Measurements from ENCODE around the gene MKLN1.

The MKLN1 gene

DNA sequence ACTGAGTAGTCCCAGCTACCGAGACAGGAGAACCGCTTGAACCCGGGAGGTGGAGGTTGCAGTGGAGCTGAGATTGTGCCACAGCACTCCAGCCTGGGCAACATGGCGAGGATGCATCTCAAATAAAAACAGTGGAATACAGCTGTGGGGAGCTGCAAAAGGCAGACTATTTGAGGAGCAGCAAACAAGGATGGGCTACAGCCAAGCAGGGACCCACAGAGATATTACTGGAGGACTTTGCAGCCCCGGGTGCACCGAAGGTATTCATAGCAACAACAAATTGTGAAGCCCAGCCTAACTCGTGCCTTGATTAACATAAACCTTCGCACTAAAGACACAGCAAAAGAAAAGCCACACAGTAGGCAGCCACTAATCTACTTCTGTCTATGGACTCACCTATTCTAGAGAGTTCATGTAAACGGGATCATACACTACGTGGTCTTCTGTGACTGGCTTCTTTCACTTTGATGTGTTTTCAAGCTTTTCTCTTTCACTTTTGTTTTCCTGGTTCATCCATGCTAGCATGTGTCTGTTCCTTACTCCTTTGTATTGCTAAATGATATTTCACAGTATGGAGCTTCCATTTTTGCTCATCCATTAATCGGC is 194.8 kb downstream of the MKLN1 start:
- no peak for DNase-seq (ENCODE audit: low spot score)

DNA sequence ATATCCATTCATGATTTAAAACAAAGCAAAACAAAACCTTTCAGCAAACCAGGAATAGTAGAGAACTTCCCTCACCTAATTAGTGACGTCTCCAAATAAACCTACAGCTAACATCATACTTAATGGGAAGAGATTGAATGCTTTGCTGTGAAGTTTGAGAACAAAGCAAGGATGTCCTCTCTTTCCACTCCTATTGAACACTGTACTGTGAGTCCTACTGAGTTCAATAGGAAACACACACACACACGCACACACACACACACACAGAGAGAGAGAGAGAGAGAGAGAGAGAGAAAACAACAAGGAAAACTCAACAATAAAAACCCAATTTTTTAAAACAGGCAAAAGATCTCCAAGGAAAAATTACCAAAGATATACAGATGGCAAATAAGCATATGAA is 196.4 kb downstream of the MKLN1 start:
- DNase-seq (ENCODE audit: low spot score): no peak

DNA sequence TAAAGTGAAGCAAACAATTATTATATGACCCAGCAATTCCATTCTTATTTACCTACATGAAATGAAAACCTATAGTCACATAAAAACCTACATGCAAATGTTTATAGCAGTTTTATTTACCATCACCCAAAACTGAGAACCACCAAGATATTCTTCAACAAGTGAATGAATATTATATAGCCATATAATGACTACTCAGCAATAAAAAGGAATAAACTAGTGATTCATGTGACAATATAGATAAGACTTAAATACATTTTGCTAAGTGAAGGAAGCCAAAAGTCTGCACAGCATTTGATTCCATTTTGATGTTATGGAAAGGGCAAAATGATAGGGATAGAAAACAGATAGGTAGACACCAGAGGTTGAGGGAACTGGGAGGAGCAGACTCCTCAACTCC is 197.0 kb downstream of the MKLN1 start:
- no peak for DNase-seq (ENCODE audit: low spot score)

GRCh38 chr7:131525820-131526219 is 198.1 kb downstream of the MKLN1 start:
- no peak for DNase-seq (ENCODE audit: low spot score)

GRCh38 chr7:131527456-131527855 is 199.8 kb downstream of the MKLN1 start:
- DNase-seq (ENCODE audit: low spot score): no peak

DNA sequence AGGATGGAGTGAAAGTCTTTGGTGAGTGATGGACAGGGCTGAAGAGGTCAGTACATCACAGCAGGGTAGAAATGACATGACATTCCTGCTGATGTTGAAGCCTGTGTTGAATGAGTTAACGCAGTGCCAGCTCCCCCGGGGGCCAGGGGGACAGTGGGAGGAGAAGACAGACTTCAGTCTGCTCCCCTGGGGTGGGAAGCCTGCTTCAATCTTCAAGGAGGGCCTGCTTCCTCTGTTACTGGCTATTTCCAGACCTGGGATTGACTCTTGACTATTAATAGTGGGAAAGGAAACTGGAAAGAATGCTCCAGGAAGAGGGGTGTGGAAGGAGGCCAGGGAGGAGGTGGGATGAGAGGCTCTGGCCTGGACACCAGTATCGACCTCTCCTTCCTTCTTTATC is 201.5 kb downstream of the MKLN1 start:
- DNase-seq (ENCODE audit: low spot score): no peak

DNA sequence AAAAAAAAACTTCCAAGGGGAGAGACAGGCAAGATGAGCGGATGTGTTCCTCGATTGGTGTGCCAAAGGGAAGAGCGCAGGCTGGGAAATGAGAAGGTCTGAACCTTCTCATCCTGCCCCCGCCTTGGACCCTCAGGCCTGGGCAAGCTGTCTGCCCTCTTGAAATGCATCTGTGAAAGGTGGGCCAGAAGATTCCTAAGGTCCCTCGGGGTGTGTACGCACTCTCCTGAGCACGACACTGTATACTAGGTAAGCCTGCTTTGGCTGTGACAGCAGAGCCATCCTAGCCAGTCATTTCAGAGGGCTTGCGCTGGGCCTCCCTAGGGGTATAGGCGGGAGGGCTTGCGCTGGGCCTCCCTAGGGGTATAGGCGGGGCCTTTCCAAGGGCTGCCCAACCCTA is 201.9 kb downstream of the MKLN1 start:
- no peak for DNase-seq (ENCODE audit: low spot score)

DNA sequence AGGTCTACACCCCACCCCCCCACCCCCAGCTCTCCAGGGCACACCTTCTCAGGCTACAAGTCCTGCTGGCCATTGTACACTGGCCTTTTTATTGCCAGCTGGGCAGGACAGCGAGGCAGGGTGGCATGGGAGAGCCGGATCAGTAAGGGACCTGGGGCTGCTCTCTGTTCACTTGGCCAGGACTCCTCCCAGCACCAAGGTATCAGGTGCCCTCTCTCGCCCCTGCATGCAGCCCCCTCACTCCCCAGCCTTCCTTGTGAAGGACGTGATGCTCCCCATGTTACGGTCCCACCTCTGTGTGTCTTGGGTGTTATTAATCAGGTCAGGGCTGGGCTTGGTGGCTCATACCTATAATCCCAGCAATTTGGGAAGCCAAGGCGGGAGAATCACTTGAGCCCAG is 202.5 kb downstream of the MKLN1 start:
- no peak for DNase-seq (ENCODE audit: low spot score)

DNA sequence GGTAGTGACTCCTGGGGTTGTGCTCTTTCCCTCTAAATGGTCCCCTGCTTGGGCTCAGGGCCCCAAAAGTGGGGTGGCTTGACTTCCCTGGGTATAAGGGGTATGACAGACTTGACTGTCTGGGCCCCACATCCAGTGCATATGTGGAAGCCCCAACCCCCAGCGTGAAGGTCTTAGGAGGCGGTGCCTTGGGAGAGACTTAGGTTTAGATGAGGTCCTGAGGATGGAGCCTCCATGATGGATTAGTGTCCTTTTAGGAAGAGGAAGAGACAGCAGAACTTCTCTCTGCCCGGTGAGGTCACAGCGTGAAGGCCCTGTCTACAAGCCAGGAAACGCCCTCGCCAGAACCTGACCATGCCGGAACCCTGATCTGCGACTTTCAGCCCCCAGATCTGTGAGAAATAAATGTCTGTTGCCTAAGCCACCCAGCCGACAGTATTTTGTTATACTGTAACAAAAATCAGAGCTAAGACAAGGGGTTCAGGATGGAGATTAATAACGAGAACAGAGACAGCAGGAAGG is 205.0 kb downstream of the MKLN1 start:
- DNase-seq (ENCODE audit: low spot score): no peak

- no peak for DNase-seq (ENCODE audit: low spot score)
Measured at GRCh38 chr7:131533151-131533559, 205.5 kb downstream of the MKLN1 start.

- no peak for DNase-seq (ENCODE audit: low spot score)
Measured at GRCh38 chr7:131533566-131534561, 206.2 kb downstream of the MKLN1 start.

DNA sequence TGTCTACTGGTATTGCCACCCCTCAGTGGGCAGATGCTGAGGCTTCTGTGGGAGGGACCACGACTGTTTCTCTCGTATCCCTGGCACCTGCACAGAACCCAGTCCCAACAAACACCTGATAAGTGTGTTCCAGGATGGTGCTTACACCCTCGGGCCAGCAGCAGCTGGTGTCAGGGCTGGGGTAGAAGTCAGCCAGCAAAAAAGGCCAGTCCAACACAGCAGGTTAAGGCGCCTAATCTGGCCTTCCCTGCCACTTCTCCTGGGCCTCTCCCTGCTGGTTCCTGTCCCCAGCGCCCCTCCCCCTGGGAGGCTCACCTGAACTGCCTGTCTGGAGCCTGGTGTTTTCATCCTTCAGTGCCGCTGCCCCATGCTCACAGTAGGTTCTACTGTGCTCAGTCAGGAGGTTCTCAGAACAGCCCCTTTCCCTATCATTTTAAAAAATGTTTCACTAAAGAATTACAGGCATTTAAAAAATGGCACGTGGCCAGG is 208.7 kb downstream of the MKLN1 start:
- no peak for DNase-seq (ENCODE audit: low spot score)

DNA sequence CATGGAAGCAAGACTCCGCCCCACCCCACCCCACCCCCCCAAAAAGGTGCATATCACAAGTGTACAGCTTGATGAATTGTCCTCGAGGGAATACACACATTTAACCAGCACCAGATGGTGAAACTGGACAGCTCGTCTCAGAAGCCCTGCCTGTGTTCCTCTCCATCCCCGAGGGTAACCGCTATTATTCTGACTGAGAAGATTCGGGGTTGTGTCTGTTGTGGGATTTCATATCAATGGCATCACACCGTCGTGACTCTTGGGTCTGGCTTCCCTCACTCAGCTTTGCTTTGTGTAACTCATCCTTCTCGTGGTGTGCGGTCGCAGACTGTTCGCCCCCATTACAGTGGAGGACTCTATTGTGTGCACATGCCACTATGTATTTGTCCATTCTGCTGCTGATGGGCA is 209.9 kb downstream of the MKLN1 start:
- DNase-seq (ENCODE audit: low spot score): no peak

- no peak for DNase-seq (ENCODE audit: low spot score)
Measured at GRCh38 chr7:131538071-131538812, 210.6 kb downstream of the MKLN1 start.

- no peak for DNase-seq (ENCODE audit: low spot score)
Measured at GRCh38 chr7:131538813-131539179, 211.1 kb downstream of the MKLN1 start.

- no peak for DNase-seq (ENCODE audit: low spot score)
Measured at GRCh38 chr7:131540491-131541162, 213.0 kb downstream of the MKLN1 start.

- no peak for DNase-seq (ENCODE audit: low spot score)
Measured at GRCh38 chr7:131543298-131543697, 215.6 kb downstream of the MKLN1 start.

GRCh38 chr7:131544021-131544420 is 216.3 kb downstream of the MKLN1 start:
- no peak for DNase-seq (ENCODE audit: low spot score)

- no peak for DNase-seq (ENCODE audit: low spot score)
Measured at GRCh38 chr7:131544449-131545301, 217.0 kb downstream of the MKLN1 start.

DNA sequence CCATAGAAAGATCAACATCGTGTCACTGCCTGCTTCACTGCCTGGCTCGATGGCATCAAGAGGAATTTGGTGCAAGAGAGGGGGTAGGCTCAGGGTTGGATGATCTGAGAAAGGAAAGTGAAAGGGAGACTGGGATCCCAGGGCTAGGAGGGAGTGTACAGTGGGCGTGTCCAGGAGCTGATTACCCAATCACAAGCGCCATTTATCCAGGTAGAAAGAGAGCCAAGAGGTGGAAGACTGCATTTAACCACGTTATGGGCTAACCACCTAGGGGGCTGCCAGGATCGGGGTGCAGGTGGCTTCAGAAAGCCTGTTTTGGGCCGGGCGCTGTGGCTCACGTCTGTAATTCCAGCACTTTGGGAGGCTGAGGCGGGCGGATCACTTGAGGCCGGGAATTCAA is 218.4 kb downstream of the MKLN1 start:
- DNase-seq (ENCODE audit: low spot score): no peak
